Globus pallidus (tissue), 1 donor: ENCODE results near the gene SMC6.

Experiments
- DNase-seq: peaks from one replicate; pipeline ENCODE4 v3.0.0-alpha.2; 2015; ENCODE audit warnings: low spot score

Gene SMC6

GRCh38 chr2:17646838-17647701 is 106.5 kb downstream of the SMC6 start:
- DNase-seq, result no peak

- peak; percentile 45 for DNase-seq
Measured at GRCh38 chr2:17646081-17646554, 107.5 kb downstream of the SMC6 start.

GRCh38 chr2:17644997-17645720 is 108.5 kb downstream of the SMC6 start:
- no peak for DNase-seq

DNA sequence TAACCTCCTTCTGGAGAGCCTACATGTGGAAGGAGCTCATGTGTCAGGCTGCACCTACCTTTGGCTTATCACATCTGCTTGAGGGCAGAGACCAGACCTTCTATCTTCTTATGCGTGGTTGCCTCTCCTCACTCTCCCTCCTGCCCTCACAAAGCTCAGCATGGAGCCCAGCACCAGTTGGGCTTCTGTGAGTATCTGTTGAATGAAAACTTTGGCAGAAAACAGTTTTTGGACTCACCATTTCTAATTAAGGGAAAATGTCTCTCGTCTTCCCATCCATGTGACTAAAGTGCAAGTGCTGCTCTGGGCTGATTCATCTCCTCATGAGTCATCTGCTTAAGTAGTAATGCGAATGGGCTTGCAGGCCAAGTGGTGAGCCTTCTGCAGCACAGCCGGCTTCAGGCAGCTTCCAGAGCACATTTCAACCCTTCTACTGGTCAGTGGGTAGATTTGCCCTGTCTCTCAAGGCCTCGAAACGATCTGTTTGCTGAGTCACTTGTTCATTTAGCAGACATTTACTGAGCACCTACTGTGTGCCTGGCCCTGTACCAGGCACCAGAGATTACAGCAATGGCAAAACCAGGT is 110.5 kb downstream of the SMC6 start:
- DNase-seq, result no peak

GRCh38 chr2:17640406-17640805 is 113.2 kb downstream of the SMC6 start:
- DNase-seq, result no peak

DNA sequence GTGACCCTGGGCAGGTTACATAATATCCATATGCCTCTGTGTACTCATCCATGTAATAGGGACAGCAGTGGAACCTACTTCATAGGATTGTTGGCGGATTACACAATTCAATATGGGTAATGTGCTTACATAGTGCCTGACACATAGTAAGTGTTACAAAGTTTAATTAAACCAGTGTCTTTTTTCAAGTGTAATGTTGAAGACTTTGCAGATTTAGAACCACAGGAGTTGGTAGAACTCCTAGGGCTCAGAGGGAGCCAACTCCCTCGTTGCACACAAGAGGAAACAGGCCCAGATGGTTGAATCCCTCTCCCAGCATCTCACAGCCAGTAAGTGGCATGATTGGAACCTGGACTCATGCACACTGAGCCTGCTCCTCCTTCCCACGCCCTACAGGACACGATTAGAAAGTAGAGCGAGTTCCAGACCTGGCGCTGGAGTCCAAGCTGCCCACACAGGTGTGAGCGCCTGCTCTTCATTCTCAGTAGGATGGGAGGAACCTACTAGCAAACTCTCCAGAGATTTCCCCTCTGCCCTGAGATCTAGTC is 115.3 kb downstream of the SMC6 start:
- no peak for DNase-seq

GRCh38 chr2:17637131-17637906 is 116.3 kb downstream of the SMC6 start:
- no peak for DNase-seq

- DNase-seq, result no peak
Measured at GRCh38 chr2:17636257-17636656, 117.4 kb downstream of the SMC6 start.

DNA sequence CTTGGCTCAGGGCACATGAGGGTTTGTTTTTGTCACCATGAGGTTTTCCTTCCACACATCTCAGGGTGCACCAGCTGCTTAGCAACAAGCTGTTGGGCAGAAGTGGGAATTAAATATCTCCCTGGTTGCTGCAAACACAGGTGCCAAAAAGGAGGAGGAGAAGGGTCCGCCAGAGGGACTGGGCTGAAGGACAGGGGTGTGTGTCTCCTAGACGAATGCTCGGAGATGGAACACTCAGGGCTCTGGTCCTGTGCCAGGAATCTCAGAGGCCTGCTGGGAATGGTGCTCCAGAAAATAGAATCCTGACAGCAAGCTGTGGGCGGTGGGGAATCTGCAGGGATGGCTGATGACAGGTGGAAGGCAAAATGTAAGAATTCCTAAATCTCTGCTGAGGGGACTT is 118.6 kb downstream of the SMC6 start:
- no peak for DNase-seq

GRCh38 chr2:17630089-17630488 is 123.5 kb downstream of the SMC6 start:
- no peak for DNase-seq

- DNase-seq, result no peak
Measured at GRCh38 chr2:17628349-17629261, 125.0 kb downstream of the SMC6 start.

GRCh38 chr2:17627434-17627833 is 126.2 kb downstream of the SMC6 start:
- no peak for DNase-seq

- no peak for DNase-seq
Measured at GRCh38 chr2:17626986-17627385, 126.6 kb downstream of the SMC6 start.

GRCh38 chr2:17625446-17625845 is 128.2 kb downstream of the SMC6 start:
- DNase-seq, result no peak

- no peak for DNase-seq
Measured at GRCh38 chr2:17621781-17622180, 131.8 kb downstream of the SMC6 start.

DNA sequence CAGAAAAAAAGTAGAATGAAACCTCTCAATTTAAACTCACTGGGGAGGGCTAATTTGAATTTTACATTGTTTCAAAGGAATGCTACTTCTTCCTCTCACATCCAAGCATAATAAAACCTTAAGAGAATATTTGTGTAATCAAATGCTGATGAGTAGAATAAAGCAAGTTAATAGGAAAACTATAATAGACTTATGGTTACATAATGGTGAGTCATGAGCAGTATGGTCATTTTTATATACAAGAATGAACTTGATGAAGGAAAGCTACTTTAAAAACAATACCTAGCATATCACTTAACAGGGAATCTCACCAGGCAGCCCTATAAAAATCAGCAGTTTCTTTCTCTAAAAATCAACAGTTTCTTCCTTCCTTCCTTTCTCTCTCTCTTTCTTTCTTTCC is 132.8 kb downstream of the SMC6 start:
- DNase-seq, result no peak

GRCh38 chr2:17620280-17620679 is 133.3 kb downstream of the SMC6 start:
- DNase-seq, result no peak

DNA sequence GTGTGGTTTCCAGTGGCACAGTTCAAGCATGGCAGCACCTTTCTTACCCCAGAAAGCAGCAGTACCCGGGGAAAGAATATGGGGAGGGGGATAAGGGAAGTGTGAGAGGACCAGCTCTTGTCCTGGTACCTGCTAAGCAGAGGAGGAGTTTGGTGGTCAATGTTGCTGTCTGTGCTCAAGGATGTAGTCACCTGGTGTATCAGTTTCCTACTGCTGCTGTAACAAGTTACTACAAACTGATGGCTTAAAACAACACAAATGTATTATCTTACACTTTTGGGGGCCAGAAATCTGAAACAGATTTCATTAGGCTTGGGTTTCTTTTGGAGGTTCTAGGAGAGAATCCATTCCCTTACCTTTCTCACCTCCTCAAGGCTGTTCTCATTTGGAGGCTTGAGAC is 135.7 kb downstream of the SMC6 start:
- no peak for DNase-seq

DNA sequence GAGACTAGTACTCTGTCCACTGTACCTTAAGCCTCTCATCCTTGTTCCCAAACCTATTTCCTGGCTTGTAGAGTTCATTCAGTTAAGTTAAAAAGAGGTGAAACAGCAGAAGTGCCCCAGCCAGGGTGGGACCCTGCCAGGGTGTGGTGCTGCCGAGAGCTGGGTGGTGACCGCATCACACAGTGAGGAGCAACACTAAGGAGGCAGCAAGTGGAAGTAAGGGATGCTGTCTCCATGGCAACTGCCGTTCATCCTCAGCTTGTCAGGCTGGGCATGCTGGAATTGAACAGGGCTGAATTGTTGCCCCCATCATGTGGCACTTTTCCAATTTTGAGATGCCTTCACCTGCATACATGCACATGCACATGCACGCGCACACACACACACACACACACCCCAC is 136.1 kb downstream of the SMC6 start:
- DNase-seq, result no peak

- no peak for DNase-seq
Measured at GRCh38 chr2:17616405-17616804, 137.2 kb downstream of the SMC6 start.
